ENCODE data around the gene PAK3.

GRCh38 chrX:111168314-111168713, 72.3 kb downstream of the PAK3 start:
- TF ChIP-seq POLR2A (IDR thresholded peaks at IDR 0.05) (no peak), CTCF (IDR thresholded peaks at IDR 0.05 in 4 of 5, conservative IDR thresholded peaks at IDR 0.05 in 1 of 5) (no peak)

All from gastrocnemius medialis (tissue), 4 donors.